ENCODE measurements around the gene NARF.

The NARF gene

DNA sequence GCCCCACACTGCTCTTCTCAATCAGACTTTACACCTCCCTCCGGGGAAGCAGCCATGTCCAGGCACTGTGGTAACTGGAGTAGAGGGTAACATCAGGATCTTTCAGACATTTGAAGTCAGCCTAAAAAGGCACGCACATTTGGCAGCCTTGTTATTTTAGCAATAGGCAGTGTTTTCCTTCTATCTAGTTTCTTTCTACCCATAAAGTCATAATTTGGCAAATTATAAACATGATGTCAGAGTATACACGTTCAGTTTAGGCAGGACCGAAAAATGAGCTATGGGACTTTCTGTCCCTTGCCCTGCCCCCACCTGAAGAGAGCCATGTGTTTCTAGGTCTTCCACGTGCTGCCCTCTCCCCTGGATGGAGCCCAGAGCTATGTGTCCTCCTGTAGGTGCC is 21.1 kb downstream of the NARF start:
- no peak overlapping the region for H3K4me3 ChIP-seq (ENCODE audit: low read depth, low read length)
- DNase-seq (ENCODE audit: low read depth) = no peak
- TF ChIP-seq, protein P1, sequence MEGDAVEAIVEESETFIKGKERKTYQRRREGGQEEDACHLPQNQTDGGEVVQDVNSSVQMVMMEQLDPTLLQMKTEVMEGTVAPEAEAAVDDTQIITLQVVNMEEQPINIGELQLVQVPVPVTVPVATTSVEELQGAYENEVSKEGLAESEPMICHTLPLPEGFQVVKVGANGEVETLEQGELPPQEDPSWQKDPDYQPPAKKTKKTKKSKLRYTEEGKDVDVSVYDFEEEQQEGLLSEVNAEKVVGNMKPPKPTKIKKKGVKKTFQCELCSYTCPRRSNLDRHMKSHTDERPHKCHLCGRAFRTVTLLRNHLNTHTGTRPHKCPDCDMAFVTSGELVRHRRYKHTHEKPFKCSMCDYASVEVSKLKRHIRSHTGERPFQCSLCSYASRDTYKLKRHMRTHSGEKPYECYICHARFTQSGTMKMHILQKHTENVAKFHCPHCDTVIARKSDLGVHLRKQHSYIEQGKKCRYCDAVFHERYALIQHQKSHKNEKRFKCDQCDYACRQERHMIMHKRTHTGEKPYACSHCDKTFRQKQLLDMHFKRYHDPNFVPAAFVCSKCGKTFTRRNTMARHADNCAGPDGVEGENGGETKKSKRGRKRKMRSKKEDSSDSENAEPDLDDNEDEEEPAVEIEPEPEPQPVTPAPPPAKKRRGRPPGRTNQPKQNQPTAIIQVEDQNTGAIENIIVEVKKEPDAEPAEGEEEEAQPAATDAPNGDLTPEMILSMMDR (IDR thresholded peaks at IDR 0.05; ENCODE audit: low read depth, low read length, missing control alignments) = no peak

DNA sequence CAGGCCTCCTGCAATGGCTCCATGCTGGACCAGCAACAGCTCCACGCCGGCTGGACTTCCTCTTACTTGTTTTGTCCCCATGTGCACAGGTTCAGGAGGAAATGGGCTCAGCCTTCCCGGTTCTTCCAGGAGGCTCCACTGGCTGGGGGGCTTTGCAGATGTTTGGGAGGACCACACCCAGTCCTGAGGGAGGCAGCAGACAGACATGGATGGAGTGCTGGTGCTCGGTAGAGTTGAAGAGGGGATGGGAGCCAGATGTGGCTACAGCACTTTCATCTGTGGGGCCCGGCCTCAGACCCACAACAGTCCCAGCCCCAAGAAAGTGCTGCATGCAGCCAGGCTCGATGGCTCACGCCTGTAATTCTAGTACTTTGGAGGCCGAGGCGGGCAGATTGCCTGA is 21.8 kb downstream of the NARF start:
- no peak overlapping the region for H3K4me3 ChIP-seq (ENCODE audit: low read depth, low read length)
- no peak for DNase-seq (ENCODE audit: low read depth)
- TF ChIP-seq, protein P1 (IDR thresholded peaks at IDR 0.05; ENCODE audit: low read depth, low read length, missing control alignments) = no peak

DNA sequence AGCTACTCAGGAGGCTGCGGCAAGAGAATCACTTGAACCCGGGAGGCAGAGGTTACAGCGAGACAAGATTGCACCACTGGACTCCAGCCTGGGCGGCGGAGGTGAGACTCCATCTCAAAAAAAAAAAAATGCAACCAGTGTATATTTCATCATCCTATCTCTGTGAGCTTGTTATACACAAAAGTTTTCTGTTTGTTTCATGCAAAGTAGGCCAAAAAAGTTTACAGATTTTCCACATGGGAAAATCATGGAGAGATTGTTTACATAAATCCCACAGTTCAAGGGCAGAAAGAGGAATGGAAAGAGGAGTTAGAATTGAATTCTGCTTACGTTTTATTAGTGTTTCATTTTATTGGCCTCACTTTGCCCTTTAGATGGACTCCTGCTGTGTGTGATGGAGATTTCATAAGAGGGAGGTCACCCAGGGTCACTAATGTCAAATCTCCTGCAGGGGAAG is 24.7 kb downstream of the NARF start:
- no peak overlapping the region for H3K4me3 ChIP-seq (ENCODE audit: low read depth, low read length)
- TF ChIP-seq, protein P1 (IDR thresholded peaks at IDR 0.05; ENCODE audit: low read depth, low read length, missing control alignments) = no peak
- DNase-seq (ENCODE audit: low read depth) = no peak

DNA sequence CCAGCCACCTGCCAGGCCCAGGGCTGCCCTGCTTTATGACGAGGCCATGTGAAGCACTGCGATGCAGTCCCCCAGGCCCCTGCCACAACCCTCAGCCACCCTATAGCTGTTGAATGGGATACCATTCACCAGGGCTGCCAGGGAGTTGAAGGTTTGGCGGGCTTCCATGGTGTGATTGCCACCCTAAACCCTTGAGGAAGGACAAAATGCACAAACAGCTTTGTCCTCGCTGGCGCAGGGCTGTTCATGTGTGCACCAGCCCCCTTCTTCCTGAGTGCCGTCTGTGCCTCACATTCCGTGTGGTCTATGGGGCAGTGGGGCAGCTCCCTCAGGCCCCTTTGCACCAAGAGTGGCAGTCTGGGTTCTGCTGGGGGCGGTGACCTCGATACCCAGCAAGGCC is 25.3 kb downstream of the NARF start:
- DNase-seq (ENCODE audit: low read depth) = no peak
- no peak overlapping the region for H3K4me3 ChIP-seq (ENCODE audit: low read depth, low read length)
- TF ChIP-seq, protein P1 (IDR thresholded peaks at IDR 0.05; ENCODE audit: low read depth, low read length, missing control alignments) = no peak

DNA sequence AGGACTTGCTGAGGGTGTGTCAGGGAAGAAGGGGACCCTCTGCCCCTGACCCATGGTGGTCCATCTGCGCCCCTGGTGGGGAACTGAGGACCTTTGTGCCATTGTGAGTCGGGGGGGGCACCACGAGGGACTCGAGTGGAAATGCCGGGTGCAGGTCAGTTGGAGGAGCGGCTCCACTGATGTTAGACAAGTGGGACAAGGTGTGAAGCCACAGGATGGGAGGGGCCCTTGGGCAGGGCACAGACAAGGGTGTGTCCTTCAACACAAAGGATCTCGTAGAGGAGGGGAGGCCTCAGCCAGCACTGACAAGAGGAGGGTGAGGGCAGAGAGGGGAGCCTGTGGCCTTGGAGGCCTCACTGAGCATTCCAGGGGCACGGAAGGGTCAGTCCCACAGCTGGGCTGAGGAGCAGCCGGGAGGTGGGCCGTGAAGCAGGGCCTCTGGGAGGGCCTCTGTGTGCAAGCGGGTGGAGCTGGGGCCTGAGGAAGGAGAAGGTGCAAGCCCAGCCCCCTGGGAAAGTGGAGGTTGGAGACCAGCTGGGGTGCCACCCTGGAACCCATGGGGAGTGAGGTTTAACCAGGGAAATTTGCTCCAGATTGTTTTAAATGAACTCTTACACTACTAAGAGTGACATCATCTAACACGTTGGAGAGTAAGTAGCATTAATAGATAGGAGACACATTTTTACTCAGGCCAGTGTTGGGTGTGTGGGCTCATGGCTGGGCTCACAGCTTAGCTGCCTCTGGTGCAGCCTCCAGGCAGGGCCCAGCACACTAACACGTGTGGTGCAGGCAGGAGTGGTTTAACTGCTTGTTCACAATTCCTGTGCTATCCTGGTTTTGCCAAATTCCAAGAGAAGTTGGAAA is 27.9 kb downstream of the NARF start:
- TF ChIP-seq, protein P1 (IDR thresholded peaks at IDR 0.05; ENCODE audit: low read depth, low read length, missing control alignments) = no peak
- no peak for DNase-seq (ENCODE audit: low read depth)
- H3K4me3 ChIP-seq (ENCODE audit: low read depth, low read length) = no peak overlapping the region

DNA sequence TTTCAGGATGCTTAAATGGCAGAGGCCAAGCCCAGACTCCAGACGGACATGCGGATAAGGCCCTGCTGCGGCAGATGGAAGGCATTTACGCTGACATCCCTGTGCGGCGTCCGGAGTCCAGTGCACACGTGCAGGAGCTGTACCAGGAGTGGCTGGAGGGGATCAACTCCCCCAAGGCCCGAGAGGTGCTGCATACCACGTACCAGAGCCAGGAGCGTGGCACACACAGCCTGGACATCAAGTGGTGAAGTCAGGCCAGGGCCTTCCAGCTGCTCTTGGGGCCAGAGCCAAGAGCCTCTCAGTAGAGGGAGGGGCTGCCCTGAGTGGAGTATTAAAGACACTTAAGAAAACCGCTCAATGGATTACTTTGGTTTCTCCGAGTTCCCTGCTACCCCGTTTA is 29.4 kb downstream of the NARF start:
- no peak for DNase-seq (ENCODE audit: low read depth)
- TF ChIP-seq, protein P1 (IDR thresholded peaks at IDR 0.05; ENCODE audit: low read depth, low read length, missing control alignments) = no peak

DNA sequence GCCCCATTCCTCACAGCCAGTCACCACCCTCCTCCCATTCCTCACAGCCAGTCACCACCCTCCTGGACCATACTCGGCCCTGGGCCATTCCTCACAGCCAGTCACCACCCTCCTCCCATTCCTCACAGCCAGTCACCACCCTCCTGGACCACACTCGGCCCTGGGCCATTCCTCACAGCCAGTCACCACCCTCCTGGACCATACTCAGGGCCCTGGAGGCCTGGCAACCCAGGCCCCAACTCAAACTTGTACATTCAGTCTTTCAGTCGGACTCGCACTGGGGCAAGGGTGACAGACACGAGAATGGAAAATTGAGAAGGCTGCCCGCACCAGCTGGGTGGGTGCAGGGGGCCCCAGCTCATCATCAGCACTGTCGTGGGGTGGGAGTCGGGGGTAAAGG is 30.6 kb downstream of the NARF start:
- DNase-seq (ENCODE audit: low read depth) = no peak
- H3K4me3 ChIP-seq (ENCODE audit: low read depth, low read length) = no peak overlapping the region
- TF ChIP-seq, protein P1 (IDR thresholded peaks at IDR 0.05; ENCODE audit: low read depth, low read length, missing control alignments) = no peak

More for the DNA sequence above, 29.4 kb downstream of the NARF start:
- H3K4me3 ChIP-seq (ENCODE audit: low read depth, low read length) = no peak overlapping the region
